HepG2 (cell line): Measurements from ENCODE around the gene DNASE1L2. TPM values are rescaled to one million over a fixed set of nuclear protein-coding genes. Genes with fewer than 3 reads are reported as not detected.
A peak's percentile ranks its signal among the peaks of the same experiment; 100 is the strongest.

ENCODE experiments used
- CBX5 ChIP-seq: sonication (generic); formaldehyde crosslinking; IDR thresholded peaks from 2 replicates; pipeline ENCODE4 v1.4.0; 2020; ENCODE audit warnings: missing genetic modification reagents, borderline replicate concordance
- GFI1 ChIP-seq: sonication (generic); formaldehyde crosslinking; IDR thresholded peaks from 2 replicates; pipeline ENCODE4 v1.5.0; 2020; ENCODE audit warnings: missing genetic modification reagents, mild to moderate bottlenecking, borderline replicate concordance
- NFYB ChIP-seq: sonication (generic); formaldehyde crosslinking; IDR thresholded peaks from 2 replicates; pipeline ENCODE4 v1.4.0; 2020; ENCODE audit warnings: missing genetic modification reagents
- REL ChIP-seq: sonication (generic); formaldehyde crosslinking; conservative IDR thresholded peaks from 2 replicates; pipeline ENCODE4 v1.8.0; 2022; ENCODE audit warnings: mild to moderate bottlenecking, missing genetic modification reagents, moderate library complexity
- RNF2 ChIP-seq: fragments of 450-650 bp; conservative IDR thresholded peaks from 2 replicates; pipeline ENCODE4 v1.6.1; 2016; ENCODE audit warnings: low read depth
- SALL1 ChIP-seq: sonication (generic); formaldehyde crosslinking; IDR thresholded peaks from 2 replicates; pipeline ENCODE4 v1.8.0; 2022; ENCODE audit warnings: mild to moderate bottlenecking, missing genetic modification reagents
- SNAI1 ChIP-seq: sonication (generic); formaldehyde crosslinking; IDR thresholded peaks from 2 replicates; pipeline ENCODE4 v1.5.0; 2020; ENCODE audit warnings: mild to moderate bottlenecking, missing genetic modification reagents, borderline replicate concordance
- TAF1 ChIP-seq: sonication (generic); formaldehyde crosslinking; IDR thresholded peaks from 2 replicates; pipeline ENCODE4 v1.4.0; 2020; ENCODE audit warnings: missing genetic modification reagents
- ZNF160 ChIP-seq: sonication (generic); formaldehyde crosslinking; IDR thresholded peaks from 2 replicates; pipeline ENCODE4 v1.8.0; 2022; ENCODE audit warnings: mild to moderate bottlenecking, inconsistent platforms, missing genetic modification reagents
- ZNF225 ChIP-seq: sonication (generic); formaldehyde crosslinking; IDR thresholded peaks from 2 replicates; pipeline ENCODE4 v1.4.0; 2020; ENCODE audit warnings: mild to moderate bottlenecking, missing genetic modification reagents
- ZNF451 ChIP-seq: sonication (generic); formaldehyde crosslinking; IDR thresholded peaks from 2 replicates; pipeline ENCODE4 v1.5.0; 2020; ENCODE audit warnings: mild to moderate bottlenecking, missing genetic modification reagents
- ZNF460 ChIP-seq: sonication (generic); formaldehyde crosslinking; IDR thresholded peaks from 2 replicates; pipeline ENCODE4 v1.5.1; 2020; ENCODE audit warnings: missing genetic modification reagents, mild to moderate bottlenecking, borderline replicate concordance
- ZNF501 ChIP-seq: sonication (generic); formaldehyde crosslinking; IDR thresholded peaks from 2 replicates; pipeline ENCODE4 v1.5.1; 2020; ENCODE audit warnings: mild to moderate bottlenecking, moderate library complexity, missing genetic modification reagents
- ZNF546 ChIP-seq: sonication (generic); formaldehyde crosslinking; conservative IDR thresholded peaks from 2 replicates; pipeline ENCODE4 v1.8.1; 2023; ENCODE audit warnings: mild to moderate bottlenecking, missing genetic modification reagents
- ZNF720 ChIP-seq: sonication (generic); formaldehyde crosslinking; IDR thresholded peaks from 2 replicates; pipeline ENCODE4 v1.4.0; 2020; ENCODE audit warnings: missing genetic modification reagents
- polyA plus RNA-seq, 8 experiments: library from polyadenylated mRNA; depleted of rRNA in 3 of 8; stranded (reverse) in 7 of 8; unstranded in 1 of 8; fragments of >200 nt; fragmentation: Illumina TruSeq in 4 of 8; extraction: Trizol in 4 of 8; gene quantifications; 2 replicates each; pipeline versions ENCODE4 v1.2.1 to v1.2.3, GENCODE V29; 2011 to 2016; ENCODE audit warnings: low read depth in 4 of 8, missing spikeins in 1 of 8, mixed read lengths in 1 of 8; ENCODE audit not compliant: insufficient read depth in 1 of 8
- total RNA-seq, 5 experiments: library from RNA; depleted of rRNA; stranded (reverse); fragments of >200 nt; fragmentation: Illumina TruSeq; extraction: Trizol; gene quantifications; 2 replicates each; pipeline ENCODE4 v1.2.3, GENCODE V29; 2016; ENCODE audit warnings: low read depth in 1 of 5
- TF ChIP-seq, protein P1 (sequence below): sonication (generic); formaldehyde crosslinking; IDR thresholded peaks from 2 replicates; pipeline ENCODE4 v1.4.0; 2020; ENCODE audit warnings: missing genetic modification reagents, mild to moderate bottlenecking, borderline replicate concordance
- TF ChIP-seq, protein P2 (sequence below): sonication (generic); formaldehyde crosslinking; IDR thresholded peaks from 2 replicates; pipeline ENCODE4 v1.9.0; 2022; ENCODE audit warnings: low read depth, missing genetic modification reagents
- TF ChIP-seq, protein P3 (sequence below): sonication (generic); formaldehyde crosslinking; IDR thresholded peaks from 2 replicates; pipeline ENCODE4 v1.8.0; 2022; ENCODE audit warnings: mild to moderate bottlenecking, missing genetic modification reagents
- TF ChIP-seq, protein P4 (sequence below): sonication (generic); formaldehyde crosslinking; IDR thresholded peaks from 2 replicates; pipeline ENCODE4 v1.5.1; 2020; ENCODE audit warnings: missing genetic modification reagents, mild to moderate bottlenecking, borderline replicate concordance
- TF ChIP-seq, protein P5 (sequence below): sonication (generic); formaldehyde crosslinking; IDR thresholded peaks from 2 replicates; pipeline ENCODE4 v1.4.0; 2020; ENCODE audit warnings: missing genetic modification reagents

Gene DNASE1L2
- total and polyA plus RNA-seq, 2 of the 13 experiments (the other 11 are each of a cell fraction or from before 2014, with no cell fraction given), result 0.44 to 0.50 TPM

DNA sequence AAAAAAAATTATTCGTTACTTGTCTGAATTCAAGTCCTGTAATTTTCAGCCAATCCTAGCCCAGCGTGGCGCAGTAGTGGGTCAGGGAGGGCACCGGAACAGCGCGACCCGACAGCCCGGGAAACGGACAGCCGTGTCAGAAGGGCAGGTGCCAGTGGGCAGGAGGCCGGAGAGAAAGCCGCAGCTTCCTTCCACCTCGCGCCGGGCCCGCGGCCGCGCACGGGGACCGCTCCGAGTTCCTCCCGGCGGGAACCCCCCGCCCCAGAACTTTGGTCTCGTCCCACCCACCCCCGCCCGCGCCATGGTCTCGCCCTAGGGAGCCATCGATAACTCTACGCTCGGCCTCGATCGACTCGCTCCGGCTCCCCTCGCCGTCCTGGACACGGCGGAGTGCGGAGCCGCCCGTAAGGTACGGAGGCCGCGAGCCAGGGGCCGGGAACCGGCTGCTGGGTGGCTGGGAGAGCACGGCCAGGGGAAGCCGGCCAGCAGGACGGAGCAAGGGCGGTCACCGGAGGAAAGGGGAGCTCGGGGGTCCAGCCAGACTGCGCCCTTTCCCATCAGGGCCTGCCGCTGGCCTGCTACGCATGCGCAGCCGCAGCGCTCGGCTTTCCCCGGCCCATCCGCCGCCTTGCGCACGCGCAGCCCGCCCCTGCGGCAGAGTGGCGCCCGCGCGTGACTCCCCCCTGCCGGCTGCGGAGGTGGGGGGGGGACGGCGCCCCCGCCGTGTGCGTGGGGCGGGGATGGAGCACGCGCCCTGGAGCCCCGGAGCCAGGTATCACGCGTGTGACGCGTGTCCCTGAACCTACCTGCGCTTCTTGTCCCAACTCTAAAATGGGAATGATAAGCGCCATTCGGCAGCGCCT, 30.9 kb upstream of the DNASE1L2 start, which contains the start of gene MLST8 (continued):
- TF ChIP-seq CBX5 (no peak; the same call in 1 of the 2 replicates), TAF1 (CRISPR knock-in tag) (peak; percentile 86), REL (CRISPR knock-in tag) (0 out of 2 replicates have a peak, but pooled peaks have one; percentile 27), ZNF460 (no peak), ZNF451 (CRISPR knock-in tag) (peak; percentile 35; the same call in 1 of the 2 replicates), NFYB (CRISPR knock-in tag) (no peak; the same call in none of the 2 replicates), ZNF546 (CRISPR knock-in tag) (peak; percentile 96), SALL1 (CRISPR knock-in tag) (peak; percentile 84), RNF2 (no peak), ZNF160 (CRISPR knock-in tag) (no peak), SNAI1 (CRISPR knock-in tag) (peak; percentile 96), ZNF501 (CRISPR knock-in tag) (peak; percentile 68), ZNF225 (CRISPR knock-in tag) (0 out of 2 replicates have a peak, but pooled peaks have one; percentile 46), ZNF720 (CRISPR knock-in tag) (no peak), GFI1 (CRISPR knock-in tag) (peak; percentile 59; the same call in 1 of the 2 replicates)
- TF ChIP-seq, protein P1, sequence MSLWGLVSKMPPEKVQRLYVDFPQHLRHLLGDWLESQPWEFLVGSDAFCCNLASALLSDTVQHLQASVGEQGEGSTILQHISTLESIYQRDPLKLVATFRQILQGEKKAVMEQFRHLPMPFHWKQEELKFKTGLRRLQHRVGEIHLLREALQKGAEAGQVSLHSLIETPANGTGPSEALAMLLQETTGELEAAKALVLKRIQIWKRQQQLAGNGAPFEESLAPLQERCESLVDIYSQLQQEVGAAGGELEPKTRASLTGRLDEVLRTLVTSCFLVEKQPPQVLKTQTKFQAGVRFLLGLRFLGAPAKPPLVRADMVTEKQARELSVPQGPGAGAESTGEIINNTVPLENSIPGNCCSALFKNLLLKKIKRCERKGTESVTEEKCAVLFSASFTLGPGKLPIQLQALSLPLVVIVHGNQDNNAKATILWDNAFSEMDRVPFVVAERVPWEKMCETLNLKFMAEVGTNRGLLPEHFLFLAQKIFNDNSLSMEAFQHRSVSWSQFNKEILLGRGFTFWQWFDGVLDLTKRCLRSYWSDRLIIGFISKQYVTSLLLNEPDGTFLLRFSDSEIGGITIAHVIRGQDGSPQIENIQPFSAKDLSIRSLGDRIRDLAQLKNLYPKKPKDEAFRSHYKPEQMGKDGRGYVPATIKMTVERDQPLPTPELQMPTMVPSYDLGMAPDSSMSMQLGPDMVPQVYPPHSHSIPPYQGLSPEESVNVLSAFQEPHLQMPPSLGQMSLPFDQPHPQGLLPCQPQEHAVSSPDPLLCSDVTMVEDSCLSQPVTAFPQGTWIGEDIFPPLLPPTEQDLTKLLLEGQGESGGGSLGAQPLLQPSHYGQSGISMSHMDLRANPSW (CRISPR knock-in tag), result no peak
- TF ChIP-seq, protein P2, sequence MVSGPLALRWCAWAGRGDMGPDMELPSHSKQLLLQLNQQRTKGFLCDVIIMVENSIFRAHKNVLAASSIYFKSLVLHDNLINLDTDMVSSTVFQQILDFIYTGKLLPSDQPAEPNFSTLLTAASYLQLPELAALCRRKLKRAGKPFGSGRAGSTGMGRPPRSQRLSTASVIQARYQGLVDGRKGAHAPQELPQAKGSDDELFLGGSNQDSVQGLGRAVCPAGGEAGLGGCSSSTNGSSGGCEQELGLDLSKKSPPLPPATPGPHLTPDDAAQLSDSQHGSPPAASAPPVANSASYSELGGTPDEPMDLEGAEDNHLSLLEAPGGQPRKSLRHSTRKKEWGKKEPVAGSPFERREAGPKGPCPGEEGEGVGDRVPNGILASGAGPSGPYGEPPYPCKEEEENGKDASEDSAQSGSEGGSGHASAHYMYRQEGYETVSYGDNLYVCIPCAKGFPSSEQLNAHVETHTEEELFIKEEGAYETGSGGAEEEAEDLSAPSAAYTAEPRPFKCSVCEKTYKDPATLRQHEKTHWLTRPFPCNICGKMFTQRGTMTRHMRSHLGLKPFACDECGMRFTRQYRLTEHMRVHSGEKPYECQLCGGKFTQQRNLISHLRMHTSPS (CRISPR knock-in tag), result no peak
- TF ChIP-seq, protein P3, sequence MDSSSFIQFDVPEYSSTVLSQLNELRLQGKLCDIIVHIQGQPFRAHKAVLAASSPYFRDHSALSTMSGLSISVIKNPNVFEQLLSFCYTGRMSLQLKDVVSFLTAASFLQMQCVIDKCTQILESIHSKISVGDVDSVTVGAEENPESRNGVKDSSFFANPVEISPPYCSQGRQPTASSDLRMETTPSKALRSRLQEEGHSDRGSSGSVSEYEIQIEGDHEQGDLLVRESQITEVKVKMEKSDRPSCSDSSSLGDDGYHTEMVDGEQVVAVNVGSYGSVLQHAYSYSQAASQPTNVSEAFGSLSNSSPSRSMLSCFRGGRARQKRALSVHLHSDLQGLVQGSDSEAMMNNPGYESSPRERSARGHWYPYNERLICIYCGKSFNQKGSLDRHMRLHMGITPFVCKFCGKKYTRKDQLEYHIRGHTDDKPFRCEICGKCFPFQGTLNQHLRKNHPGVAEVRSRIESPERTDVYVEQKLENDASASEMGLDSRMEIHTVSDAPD, result 0 out of 2 replicates have a peak, but pooled peaks have one; percentile 37
- TF ChIP-seq, protein P4, sequence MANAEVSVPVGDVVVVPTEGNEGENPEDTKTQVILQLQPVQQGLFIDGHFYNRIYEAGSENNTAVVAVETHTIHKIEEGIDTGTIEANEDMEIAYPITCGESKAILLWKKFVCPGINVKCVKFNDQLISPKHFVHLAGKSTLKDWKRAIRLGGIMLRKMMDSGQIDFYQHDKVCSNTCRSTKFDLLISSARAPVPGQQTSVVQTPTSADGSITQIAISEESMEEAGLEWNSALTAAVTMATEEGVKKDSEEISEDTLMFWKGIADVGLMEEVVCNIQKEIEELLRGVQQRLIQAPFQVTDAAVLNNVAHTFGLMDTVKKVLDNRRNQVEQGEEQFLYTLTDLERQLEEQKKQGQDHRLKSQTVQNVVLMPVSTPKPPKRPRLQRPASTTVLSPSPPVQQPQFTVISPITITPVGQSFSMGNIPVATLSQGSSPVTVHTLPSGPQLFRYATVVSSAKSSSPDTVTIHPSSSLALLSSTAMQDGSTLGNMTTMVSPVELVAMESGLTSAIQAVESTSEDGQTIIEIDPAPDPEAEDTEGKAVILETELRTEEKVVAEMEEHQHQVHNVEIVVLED, result peak; percentile 82
- TF ChIP-seq, protein P5, sequence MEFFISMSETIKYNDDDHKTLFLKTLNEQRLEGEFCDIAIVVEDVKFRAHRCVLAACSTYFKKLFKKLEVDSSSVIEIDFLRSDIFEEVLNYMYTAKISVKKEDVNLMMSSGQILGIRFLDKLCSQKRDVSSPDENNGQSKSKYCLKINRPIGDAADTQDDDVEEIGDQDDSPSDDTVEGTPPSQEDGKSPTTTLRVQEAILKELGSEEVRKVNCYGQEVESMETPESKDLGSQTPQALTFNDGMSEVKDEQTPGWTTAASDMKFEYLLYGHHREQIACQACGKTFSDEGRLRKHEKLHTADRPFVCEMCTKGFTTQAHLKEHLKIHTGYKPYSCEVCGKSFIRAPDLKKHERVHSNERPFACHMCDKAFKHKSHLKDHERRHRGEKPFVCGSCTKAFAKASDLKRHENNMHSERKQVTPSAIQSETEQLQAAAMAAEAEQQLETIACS, result no peak; the same call in 1 of the 2 replicates
